Endometrium (tissue), 2 donors: ENCODE results near the gene PLPP4.

Experiments used
- FAIRE-seq: peaks from 2 replicates; lab custom pipeline; 2012; peaks lifted over from hg19 to GRCh38; lab: Jason Lieb, UNC
- donor health status: control.
- donor health status: control.

The PLPP4 gene

GRCh38 chr10:120578134-120578533, 121.1 kb downstream of the PLPP4 start:
- FAIRE-seq: no peak

GRCh38 chr10:120578890-120579289, 121.9 kb downstream of the PLPP4 start:
- no peak for FAIRE-seq

- FAIRE-seq: no peak
Measured at GRCh38 chr10:120580918-120581895, 124.2 kb downstream of the PLPP4 start.

- no peak for FAIRE-seq
Measured at GRCh38 chr10:120582753-120583152, 125.7 kb downstream of the PLPP4 start.

GRCh38 chr10:120583424-120584108, 126.5 kb downstream of the PLPP4 start:
- no peak for FAIRE-seq

GRCh38 chr10:120584786-120585185, 127.8 kb downstream of the PLPP4 start:
- FAIRE-seq: no peak

GRCh38 chr10:120586471-120586872, 129.4 kb downstream of the PLPP4 start:
- FAIRE-seq: no peak

- FAIRE-seq: no peak
Measured at GRCh38 chr10:120587061-120587460, 130.0 kb downstream of the PLPP4 start.

- FAIRE-seq: no peak
Measured at GRCh38 chr10:120588311-120588710, 131.3 kb downstream of the PLPP4 start.

- FAIRE-seq: no peak
Measured at GRCh38 chr10:120593693-120594092, 136.7 kb downstream of the PLPP4 start.

GRCh38 chr10:120597902-120598301, 140.9 kb downstream of the PLPP4 start:
- FAIRE-seq: no peak

- no peak for FAIRE-seq
Measured at GRCh38 chr10:120598386-120598785, 141.4 kb downstream of the PLPP4 start.

- no peak for FAIRE-seq
Measured at GRCh38 chr10:120599200-120599724, 142.2 kb downstream of the PLPP4 start.

GRCh38 chr10:120600871-120601649, 144.0 kb downstream of the PLPP4 start:
- FAIRE-seq: no peak

- FAIRE-seq: no peak
Measured at GRCh38 chr10:120601999-120602398, 145.0 kb downstream of the PLPP4 start.

GRCh38 chr10:120605410-120605809, 148.4 kb downstream of the PLPP4 start:
- no peak for FAIRE-seq

GRCh38 chr10:120606051-120606764, 149.2 kb downstream of the PLPP4 start:
- FAIRE-seq: no peak

- FAIRE-seq: no peak
Measured at GRCh38 chr10:120607016-120607709, 150.1 kb downstream of the PLPP4 start.

- no peak for FAIRE-seq
Measured at GRCh38 chr10:120607710-120608703, 151.0 kb downstream of the PLPP4 start.

GRCh38 chr10:120609006-120609405, 152.0 kb downstream of the PLPP4 start:
- no peak for FAIRE-seq
